Prostate gland (tissue), 2 donors: ENCODE data around the gene SOX8.

ENCODE experiments used
- CTCF ChIP-seq, 4 experiments: fragments of 200-600 bp in 2 of 4; fragments of 450-650 bp in 2 of 4; sonication (generic) in 2 of 4; IDR thresholded peaks; 1 replicate in 3 of 4; 2 replicates in 1 of 4; pipeline ENCODE4 v1.5.1; 2016 to 2019; ENCODE audit warnings: antibody characterized with exemption in 4 of 4, mild to moderate bottlenecking in 2 of 4, moderate library complexity in 2 of 4
- POLR2A ChIP-seq: fragments of 450-650 bp; IDR thresholded peaks from one replicate; pipeline ENCODE4 v1.6.1; 2016; ENCODE audit warnings: antibody characterized with exemption, mild to moderate bottlenecking
- POLR2AphosphoS5 ChIP-seq: sonication (generic); formaldehyde crosslinking; IDR thresholded peaks from one replicate; pipeline ENCODE4 v1.6.1; 2017; ENCODE audit warnings: antibody characterized with exemption

GRCh38 chr16:995087-995486, 13.5 kb downstream of the SOX8 start:
- TF ChIP-seq POLR2A (no peak), CTCF (IDR thresholded peaks at IDR 0.05) (no peak), POLR2AphosphoS5 (no peak)
